SK-N-MC (cell line): ENCODE measurements around the gene RMND1.

Source experiments
- DNase-seq: peaks from one replicate; pipeline ENCODE4 v3.0.0-alpha.2; 2011; ENCODE audit warnings: low read depth, low spot score
- H3K27ac ChIP-seq: fragments of 200-600 bp; sonication (generic); 2 replicates; pipeline ENCODE4 v1.5.1; 2016; ENCODE audit warnings: mixed run types
- H3K36me3 ChIP-seq: fragments of 200-600 bp; sonication (generic); 2 replicates; pipeline ENCODE4 v1.6.1; 2017; ENCODE audit warnings: antibody characterized with exemption, low read length, mixed read lengths; ENCODE audit not compliant: insufficient read depth
- H3K4me3 ChIP-seq: fragments of 200-600 bp; sonication (generic); 2 replicates; pipeline ENCODE4 v1.5.1; 2016
- H3K9ac ChIP-seq: fragments of 200-600 bp; sonication (generic); 2 replicates; pipeline ENCODE4 v1.8.0; 2017; ENCODE audit warnings: mixed run types, mixed read lengths; ENCODE audit not compliant: insufficient read length
- H3K9me3 ChIP-seq: fragments of 200-600 bp; sonication (generic); 2 replicates; pipeline ENCODE4 v1.6.1; 2017; ENCODE audit warnings: low read depth, mild to moderate bottlenecking, antibody characterized with exemption, low read length, moderate library complexity, mixed read lengths
- EZH2 ChIP-seq: fragments of 200-600 bp; sonication (generic); IDR thresholded peaks from one replicate; pipeline ENCODE4 v1.6.1; 2017; ENCODE audit warnings: antibody characterized with exemption
- FOXP2 ChIP-seq: optimal IDR thresholded peaks from 2 replicates; pipeline ENCODE3; 2011; ENCODE audit warnings: mild to moderate bottlenecking, moderate library complexity; ENCODE audit not compliant: insufficient read depth; ENCODE audit errors: extremely low read length, control extremely low read depth
- POLR2AphosphoS5 ChIP-seq: IDR thresholded peaks from 2 replicates; pipeline ENCODE4 v1.6.1; 2012; ENCODE audit warnings: mild to moderate bottlenecking, low read depth, low read length, borderline replicate concordance

RMND1 gene

GRCh38 chr6:151451950-151452749 is at the start of gene RMND1:
Gene RMND1, minus strand, starts transcription at chr6:151452126. Its CDS starts 6,315 bp downstream, at chr6:151445811.
- peak within 1 kb of the TSS; percentile 74 for H3K27ac ChIP-seq
- peak within 1 kb of the TSS; percentile 98 for H3K9ac ChIP-seq
- peak within 1 kb of the TSS; percentile 100 for H3K4me3 ChIP-seq
- peaks cover 12% of the 10 kb centered on the region for H3K36me3 ChIP-seq
- TF ChIP-seq POLR2AphosphoS5 (peak; percentile 88), EZH2 (no peak), FOXP2 (no peak)
- DNase-seq, result peak; percentile 96
- no peaks in the 10 kb centered on the region for H3K9me3 ChIP-seq

GRCh38 chr6:151499551-151499950 is 47.6 kb upstream of the RMND1 start:
- no peak for DNase-seq
- Histone ChIP-seq H3K4me3 (no peak overlapping the region), H3K36me3 (no peaks in the 10 kb centered on the region), H3K9ac (no peak overlapping the region), H3K27ac (no peak overlapping the region), H3K9me3 (no peaks in the 10 kb centered on the region)
- TF ChIP-seq EZH2, result no peak
- no peak for TF ChIP-seq POLR2AphosphoS5
- TF ChIP-seq FOXP2, result no peak

- no peak overlapping the region for H3K9ac ChIP-seq
- DNase-seq, result no peak
- H3K9me3 ChIP-seq, result no peaks in the 10 kb centered on the region
- H3K27ac ChIP-seq, result peak overlapping the region; percentile 34; the same call in 1 of the 2 replicates
- no peak for TF ChIP-seq POLR2AphosphoS5
- TF ChIP-seq FOXP2, result no peak
- no peak for TF ChIP-seq EZH2
- no peak overlapping the region for H3K4me3 ChIP-seq
- no peaks in the 10 kb centered on the region for H3K36me3 ChIP-seq
Measured at GRCh38 chr6:151498327-151498726, 46.4 kb upstream of the RMND1 start.

GRCh38 chr6:151497905-151498304 is 46.0 kb upstream of the RMND1 start:
- no peaks in the 10 kb centered on the region for H3K36me3 ChIP-seq
- no peaks in the 10 kb centered on the region for H3K9me3 ChIP-seq
- no peak overlapping the region for H3K9ac ChIP-seq
- H3K27ac ChIP-seq, result peak overlapping the region; percentile 34; the same call in 1 of the 2 replicates
- DNase-seq, result no peak
- no peak overlapping the region for H3K4me3 ChIP-seq
- TF ChIP-seq FOXP2 (no peak), POLR2AphosphoS5 (no peak), EZH2 (no peak)

GRCh38 chr6:151495380-151495779 is 43.5 kb upstream of the RMND1 start:
- H3K36me3 ChIP-seq, result no peaks in the 10 kb centered on the region
- H3K9me3 ChIP-seq, result no peaks in the 10 kb centered on the region
- no peak overlapping the region for H3K9ac ChIP-seq
- no peak overlapping the region for H3K4me3 ChIP-seq
- DNase-seq, result no peak
- no peak overlapping the region for H3K27ac ChIP-seq
- TF ChIP-seq FOXP2, result no peak
- no peak for TF ChIP-seq EZH2
- TF ChIP-seq POLR2AphosphoS5, result no peak

- H3K9me3 ChIP-seq, result no peaks in the 10 kb centered on the region
- H3K27ac ChIP-seq, result no peak overlapping the region
- TF ChIP-seq EZH2 (no peak), POLR2AphosphoS5 (no peak), FOXP2 (no peak)
- H3K4me3 ChIP-seq, result no peak overlapping the region
- DNase-seq, result no peak
- H3K36me3 ChIP-seq, result no peaks in the 10 kb centered on the region
- H3K9ac ChIP-seq, result no peak overlapping the region
Measured at GRCh38 chr6:151494936-151495320, 43.0 kb upstream of the RMND1 start.

GRCh38 chr6:151494235-151494935 is 42.5 kb upstream of the RMND1 start:
- Histone ChIP-seq H3K9ac (no peak overlapping the region), H3K9me3 (no peaks in the 10 kb centered on the region), H3K27ac (no peak overlapping the region), H3K4me3 (peak overlapping the region; percentile 48), H3K36me3 (no peaks in the 10 kb centered on the region)
- no peak for TF ChIP-seq EZH2
- no peak for TF ChIP-seq FOXP2
- TF ChIP-seq POLR2AphosphoS5, result no peak
- no peak for DNase-seq

- H3K9me3 ChIP-seq, result no peaks in the 10 kb centered on the region
- TF ChIP-seq FOXP2 (no peak), EZH2 (no peak), POLR2AphosphoS5 (no peak)
- peak within 1 kb of the TSS; percentile 48 for H3K4me3 ChIP-seq
- DNase-seq, result no peak
- no peak within 1 kb of the TSS for H3K9ac ChIP-seq
- H3K27ac ChIP-seq, result no peak within 1 kb of the TSS
- H3K36me3 ChIP-seq, result no peaks in the 10 kb centered on the region
Measured at GRCh38 chr6:151493804-151494234, 41.9 kb upstream of the RMND1 start, which contains the start of gene CCDC170. Gene CCDC170, plus strand, starts transcription at chr6:151494017. Its CDS starts 112 bp downstream, at chr6:151494129.
